Thoracic aorta (tissue), 2 donors: ENCODE measurements around the gene NOL4L. TPM values are rescaled to one million over a fixed set of nuclear protein-coding genes. Genes with fewer than 3 reads are reported as not detected.

Experiments used
- ATAC-seq: fragments of 150-250 bp; one replicate; pipeline ENCODE4 v1.8.0; 2017; ENCODE audit warnings: low read depth; ENCODE audit not compliant: insufficient number of reproducible peaks, low FRiP score
- DNase-seq: peaks from one replicate; pipeline ENCODE4 v3.0.0-alpha.2; 2020; ENCODE audit warnings: low spot score
- H3K27ac ChIP-seq, 2 donors: fragments of 200-600 bp; sonication (generic); 1 replicate in 1 of 2; 2 replicates in 1 of 2; pipeline ENCODE4 v1.5.1; 2016; ENCODE audit warnings: mild to moderate bottlenecking in 2 of 2, moderate library complexity in 2 of 2
- H3K27me3 ChIP-seq: fragments of 200-600 bp; sonication (generic); replicated peaks from 2 replicates; pipeline ENCODE4 v1.6.0; 2016; ENCODE audit warnings: mild to moderate bottlenecking; ENCODE audit not compliant: insufficient read depth
- H3K36me3 ChIP-seq: fragments of 200-600 bp; sonication (generic); one replicate; pipeline ENCODE4 v1.5.1; 2016
- H3K4me1 ChIP-seq, 2 donors: fragments of 200-600 bp; sonication (generic); 1 replicate in 1 of 2; 2 replicates in 1 of 2; pipeline versions ENCODE4 v1.5.1 to v1.6.0; 2016; ENCODE audit warnings: low read depth in 2 of 2, mild to moderate bottlenecking in 1 of 2; ENCODE audit not compliant: control insufficient read depth in 1 of 2
- H3K4me3 ChIP-seq: fragments of 200-600 bp; sonication (generic); 2 replicates; pipeline ENCODE4 v1.5.1; 2016; ENCODE audit warnings: mild to moderate bottlenecking
- H3K9me3 ChIP-seq: fragments of 200-600 bp; sonication (generic); 2 replicates; pipeline ENCODE4 v1.5.1; 2016
- CTCF ChIP-seq: fragments of 200-600 bp; sonication (generic); IDR thresholded peaks from one replicate; pipeline ENCODE4 v1.5.1; 2019; ENCODE audit warnings: antibody characterized with exemption
- total RNA-seq, 2 donors: library from RNA; depleted of rRNA; stranded (reverse); fragments of >200 nt; gene quantifications; one replicate each; pipeline versions ENCODE4 v1.1.0 to v1.2.3, GENCODE V29; 2016

The NOL4L gene
- total RNA-seq, 2 donors from 2014 or later, result 17.5 to 23.7 TPM

- Histone ChIP-seq H3K27ac (no peak overlapping the region), H3K36me3 (no peaks in the 10 kb centered on the region), H3K9me3 (no peaks in the 10 kb centered on the region), H3K4me3 (no peak overlapping the region), H3K4me1 (no peaks in the 10 kb centered on the region), H3K27me3 (no peaks in the 10 kb centered on the region)
- no peak for TF ChIP-seq CTCF
- ATAC-seq (no peak), DNase-seq (no peak)
These were observed 29.6 kb upstream of the NOL4L start for GRCh38 chr20:32614772-32615171.

GRCh38 chr20:32614303-32614702 is 29.2 kb upstream of the NOL4L start:
- ATAC-seq (no peak), DNase-seq (no peak)
- H3K9me3 ChIP-seq, result no peaks in the 10 kb centered on the region
- no peak for TF ChIP-seq CTCF
- no peaks in the 10 kb centered on the region for H3K36me3 ChIP-seq
- H3K4me1 ChIP-seq, result no peaks in the 10 kb centered on the region
- H3K27me3 ChIP-seq, result no peaks in the 10 kb centered on the region
- no peak overlapping the region for H3K4me3 ChIP-seq
- H3K27ac ChIP-seq, result no peak overlapping the region

- TF ChIP-seq CTCF, result no peak
- ATAC-seq (no peak), DNase-seq (no peak)
- H3K4me1 ChIP-seq, result no peaks in the 10 kb centered on the region
- H3K9me3 ChIP-seq, result no peaks in the 10 kb centered on the region
- no peak overlapping the region for H3K4me3 ChIP-seq
- H3K27me3 ChIP-seq, result no peaks in the 10 kb centered on the region
- no peak overlapping the region for H3K27ac ChIP-seq
- no peaks in the 10 kb centered on the region for H3K36me3 ChIP-seq
These were observed 28.3 kb upstream of the NOL4L start for GRCh38 chr20:32613192-32614053.

DNA sequence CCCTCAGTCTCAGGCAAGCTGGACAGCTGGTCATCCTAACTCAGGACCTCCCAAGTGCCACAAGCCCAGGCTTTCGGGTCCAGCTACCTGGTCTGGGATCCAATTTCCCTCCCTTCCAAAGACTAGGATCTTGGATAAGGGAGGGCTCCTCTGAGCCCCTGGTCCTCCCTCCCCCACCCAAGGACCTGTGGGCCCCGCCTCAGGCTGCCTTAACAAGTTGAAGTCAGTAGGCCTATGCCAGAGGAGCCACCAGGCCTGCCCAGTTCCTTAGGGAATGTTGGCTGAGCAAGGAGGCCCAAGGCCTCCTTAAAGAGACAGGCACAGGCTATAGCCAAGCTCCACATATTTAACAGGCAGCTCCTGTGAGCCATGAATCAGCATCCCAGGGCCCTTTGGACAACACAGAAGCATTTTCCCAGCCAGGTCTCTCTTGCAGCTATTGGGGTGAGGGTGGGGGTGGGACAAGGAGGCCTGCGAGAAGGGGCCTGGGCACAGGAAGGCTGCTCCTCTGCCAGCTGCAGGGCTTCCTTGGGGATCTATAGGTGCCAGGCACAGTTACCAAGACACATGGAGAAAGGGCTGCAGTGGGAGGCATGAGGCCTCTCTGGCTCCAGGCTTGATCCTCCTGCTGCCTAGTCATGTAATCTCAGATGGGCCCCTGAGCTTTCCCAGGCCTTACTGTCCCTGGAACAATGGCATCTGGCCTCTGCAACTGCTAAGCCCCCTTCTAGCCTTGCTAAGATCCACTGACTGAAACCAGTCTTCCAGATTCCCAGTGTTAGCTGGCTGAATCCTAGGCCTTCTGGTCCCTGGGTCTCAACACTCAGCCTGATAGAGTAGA is 27.4 kb upstream of the NOL4L start:
- Histone ChIP-seq H3K4me1 (no peaks in the 10 kb centered on the region), H3K4me3 (no peak overlapping the region), H3K27me3 (no peaks in the 10 kb centered on the region), H3K9me3 (no peaks in the 10 kb centered on the region), H3K36me3 (no peaks in the 10 kb centered on the region), H3K27ac (no peak overlapping the region)
- DNase-seq (no peak), ATAC-seq (no peak)
- no peak for TF ChIP-seq CTCF

DNA sequence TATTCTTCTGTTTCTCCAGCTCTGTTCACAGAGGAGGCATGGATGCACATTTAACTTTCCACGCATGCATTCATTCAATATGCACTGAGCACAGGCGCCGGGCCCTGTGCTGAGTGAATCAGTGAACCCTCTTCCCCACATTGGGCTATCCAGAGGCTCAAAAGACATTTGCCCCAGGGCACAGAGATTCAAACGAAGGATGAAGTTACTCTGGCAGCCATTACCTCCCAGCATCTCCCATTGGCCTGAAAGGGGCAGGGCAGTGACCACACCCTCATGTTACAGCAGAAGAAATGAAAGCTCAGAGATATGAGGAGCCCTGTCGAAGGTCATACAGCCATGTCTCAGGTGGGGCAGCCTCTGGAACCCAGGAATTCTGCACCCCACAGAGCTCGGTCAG is 26.7 kb upstream of the NOL4L start:
- H3K27me3 ChIP-seq, result no peaks in the 10 kb centered on the region
- no peaks in the 10 kb centered on the region for H3K4me1 ChIP-seq
- no peak overlapping the region for H3K4me3 ChIP-seq
- no peaks in the 10 kb centered on the region for H3K9me3 ChIP-seq
- H3K27ac ChIP-seq, result no peak overlapping the region
- no peak for DNase-seq
- TF ChIP-seq CTCF, result no peak
- H3K36me3 ChIP-seq, result no peaks in the 10 kb centered on the region
- no peak for ATAC-seq
